H1 (cell line): ENCODE data around the gene CDON.

Source experiments
- EZH2 ChIP-seq: fragments of 200-600 bp; sonication (generic); IDR thresholded peaks from 2 replicates; pipeline ENCODE4 v1.7.1; 2012; ENCODE audit warnings: low read depth, mild to moderate bottlenecking, moderate library complexity, low read length, inconsistent platforms; ENCODE audit not compliant: severe bottlenecking
- HDAC2 ChIP-seq, 2 experiments: fragments of 300-600 bp in 1 of 2; sonication (generic) in 1 of 2; IDR thresholded peaks; 2 replicates each; pipeline ENCODE4 v1.6.1; 2011 to 2012; ENCODE audit warnings: low read depth in 2 of 2, low read length in 2 of 2, mild to moderate bottlenecking in 2 of 2, moderate library complexity in 2 of 2, borderline replicate concordance in 1 of 2, inconsistent platforms in 1 of 2
- JUN ChIP-seq: IDR thresholded peaks from 2 replicates; pipeline ENCODE4 v1.6.1; 2011; ENCODE audit warnings: low read depth, mild to moderate bottlenecking, improper control_type of control experiment, low read length
- RFX5 ChIP-seq: IDR thresholded peaks from 2 replicates; pipeline ENCODE4 v1.6.1; 2011; ENCODE audit warnings: low read depth, low read length, improper control_type of control experiment, borderline replicate concordance
- TF ChIP-seq, protein P1 (sequence below), 3 experiments: IDR thresholded peaks; 1 replicate in 2 of 3; 2 replicates in 1 of 3; pipeline versions ENCODE4 v1.5.1 to v1.6.1; 2011; ENCODE audit warnings: low read length in 3 of 3, mild to moderate bottlenecking in 3 of 3, inconsistent platforms in 2 of 3, low read depth in 1 of 3, moderate library complexity in 1 of 3; ENCODE audit not compliant: insufficient read depth in 1 of 3; ENCODE audit errors: control extremely low read depth in 1 of 3

DNA sequence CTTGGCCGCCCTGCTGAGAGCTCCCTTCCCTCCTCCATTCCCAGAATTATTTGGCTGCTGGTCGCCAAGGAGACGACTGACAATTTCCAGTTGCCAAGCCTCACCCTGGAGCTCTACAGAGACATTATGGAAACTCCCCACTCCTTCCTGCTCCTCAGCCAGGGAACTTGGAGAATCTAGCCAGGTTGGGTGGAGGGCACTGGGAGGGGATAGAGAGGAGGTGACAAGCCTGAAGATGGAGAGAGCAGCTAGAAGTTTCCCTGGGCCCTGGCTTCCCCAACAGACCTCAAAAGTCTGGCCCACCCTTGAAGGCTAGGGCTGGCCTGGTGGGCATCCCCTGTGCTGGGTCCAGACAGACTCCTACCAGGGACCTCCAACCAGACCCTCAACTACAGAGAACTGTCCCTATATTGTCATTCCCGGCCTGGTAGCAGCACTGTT, 123.6 kb downstream of the CDON start:
- TF ChIP-seq EZH2 (no peak), HDAC2 (IDR thresholded peaks at IDR 0.05; ENCODE audit: borderline replicate concordance in 1 of 2, low read depth in 2 of 2, low read length in 2 of 2) (no peak), RFX5 (no peak), JUN (no peak)
- TF ChIP-seq, protein P1, sequence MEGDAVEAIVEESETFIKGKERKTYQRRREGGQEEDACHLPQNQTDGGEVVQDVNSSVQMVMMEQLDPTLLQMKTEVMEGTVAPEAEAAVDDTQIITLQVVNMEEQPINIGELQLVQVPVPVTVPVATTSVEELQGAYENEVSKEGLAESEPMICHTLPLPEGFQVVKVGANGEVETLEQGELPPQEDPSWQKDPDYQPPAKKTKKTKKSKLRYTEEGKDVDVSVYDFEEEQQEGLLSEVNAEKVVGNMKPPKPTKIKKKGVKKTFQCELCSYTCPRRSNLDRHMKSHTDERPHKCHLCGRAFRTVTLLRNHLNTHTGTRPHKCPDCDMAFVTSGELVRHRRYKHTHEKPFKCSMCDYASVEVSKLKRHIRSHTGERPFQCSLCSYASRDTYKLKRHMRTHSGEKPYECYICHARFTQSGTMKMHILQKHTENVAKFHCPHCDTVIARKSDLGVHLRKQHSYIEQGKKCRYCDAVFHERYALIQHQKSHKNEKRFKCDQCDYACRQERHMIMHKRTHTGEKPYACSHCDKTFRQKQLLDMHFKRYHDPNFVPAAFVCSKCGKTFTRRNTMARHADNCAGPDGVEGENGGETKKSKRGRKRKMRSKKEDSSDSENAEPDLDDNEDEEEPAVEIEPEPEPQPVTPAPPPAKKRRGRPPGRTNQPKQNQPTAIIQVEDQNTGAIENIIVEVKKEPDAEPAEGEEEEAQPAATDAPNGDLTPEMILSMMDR (IDR thresholded peaks at IDR 0.05; ENCODE audit: control extremely low read depth in 1 of 3, insufficient read depth in 1 of 3, low read depth in 1 of 3, low read length in 3 of 3) = no peak
